ENCODE results near the gene DPAGT1.

Gene DPAGT1

GRCh38 chr11:119115484-119116234, 14.0 kb upstream of the DPAGT1 start:
- Histone ChIP-seq H3K4me3 (ENCODE audit: low read length in 2 of 2) (no peak overlapping the region), H3K9ac (ENCODE audit: low read length in 2 of 2) (no peak overlapping the region), H3K9me3 (ENCODE audit: control insufficient read depth in 2 of 2, low read length in 2 of 2) (no peaks in the 10 kb centered on the region), H3K27me3 (ENCODE audit: control insufficient read depth in 1 of 2, insufficient read depth in 2 of 2, low read length in 2 of 2) (no peaks in the 10 kb centered on the region), H3K4me1 (ENCODE audit: control insufficient read depth, insufficient read depth, low read length) (peaks cover 2% of the 10 kb centered on the region), H3K27ac (ENCODE audit: low read length) (no peak overlapping the region), H3K36me3 (ENCODE audit: control insufficient read depth in 2 of 2, insufficient read depth in 2 of 2, low read length in 2 of 2) (peaks cover 20 to 35% of the 10 kb centered on the region in 2 donors)

- Histone ChIP-seq H3K27me3 (ENCODE audit: control insufficient read depth in 1 of 2, insufficient read depth in 2 of 2, low read length in 2 of 2) (no peaks in the 10 kb centered on the region), H3K27ac (ENCODE audit: low read length) (no peak overlapping the region), H3K4me1 (ENCODE audit: control insufficient read depth, insufficient read depth, low read length) (peaks cover 5% of the 10 kb centered on the region), H3K9me3 (ENCODE audit: control insufficient read depth in 2 of 2, low read length in 2 of 2) (no peaks in the 10 kb centered on the region), H3K36me3 (ENCODE audit: control insufficient read depth in 2 of 2, insufficient read depth in 2 of 2, low read length in 2 of 2) (peaks cover 20 to 39% of the 10 kb centered on the region in 2 donors), H3K4me3 (ENCODE audit: low read length in 2 of 2) (no peak overlapping the region), H3K9ac (ENCODE audit: low read length in 2 of 2) (no peak overlapping the region)
Measured at GRCh38 chr11:119114351-119114750, 12.7 kb upstream of the DPAGT1 start.

DNA sequence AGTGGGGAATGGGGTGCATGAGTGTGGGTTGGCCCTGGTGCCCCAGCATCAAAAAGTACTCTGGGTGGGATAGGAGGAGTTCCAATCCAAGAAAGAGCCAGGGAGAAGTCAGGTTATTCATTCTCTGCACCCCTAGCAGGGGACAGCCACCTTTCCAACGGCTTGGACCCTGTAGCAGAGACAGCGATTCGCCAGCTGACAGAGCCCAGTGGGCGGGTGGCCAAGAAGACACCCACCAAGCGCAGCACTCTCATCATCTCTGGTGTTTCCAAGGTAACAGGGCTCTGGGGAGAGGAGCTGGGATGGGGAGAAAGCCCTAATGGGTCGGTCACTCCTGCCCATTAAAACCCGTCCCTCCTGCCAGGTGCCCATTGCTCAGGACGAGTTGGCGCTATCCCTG, 12.1 kb upstream of the DPAGT1 start:
- peaks cover 12% of the 10 kb centered on the region for H3K4me1 ChIP-seq (ENCODE audit: control insufficient read depth, insufficient read depth, low read length)
- H3K9ac ChIP-seq (ENCODE audit: low read length in 2 of 2) = no peak overlapping the region
- H3K36me3 ChIP-seq (ENCODE audit: control insufficient read depth in 2 of 2, insufficient read depth in 2 of 2, low read length in 2 of 2) = peaks cover 20 to 39% of the 10 kb centered on the region in 2 donors
- no peaks in the 10 kb centered on the region for H3K27me3 ChIP-seq (ENCODE audit: control insufficient read depth in 1 of 2, insufficient read depth in 2 of 2, low read length in 2 of 2)
- H3K9me3 ChIP-seq (ENCODE audit: control insufficient read depth in 2 of 2, low read length in 2 of 2) = no peaks in the 10 kb centered on the region
- H3K27ac ChIP-seq (ENCODE audit: low read length) = no peak overlapping the region
- H3K4me3 ChIP-seq (ENCODE audit: low read length in 2 of 2) = no peak overlapping the region

GRCh38 chr11:119112314-119113020, 10.8 kb upstream of the DPAGT1 start:
- Histone ChIP-seq H3K9me3 (ENCODE audit: control insufficient read depth in 2 of 2, low read length in 2 of 2) (no peaks in the 10 kb centered on the region), H3K36me3 (ENCODE audit: control insufficient read depth in 2 of 2, insufficient read depth in 2 of 2, low read length in 2 of 2) (peaks cover 20 to 39% of the 10 kb centered on the region in 2 donors), H3K4me3 (ENCODE audit: low read length in 2 of 2) (no peak overlapping the region), H3K27me3 (ENCODE audit: control insufficient read depth in 1 of 2, insufficient read depth in 2 of 2, low read length in 2 of 2) (no peaks in the 10 kb centered on the region), H3K9ac (ENCODE audit: low read length in 2 of 2) (no peak overlapping the region), H3K27ac (ENCODE audit: low read length) (no peak overlapping the region), H3K4me1 (ENCODE audit: control insufficient read depth, insufficient read depth, low read length) (peaks cover 20% of the 10 kb centered on the region)

DNA sequence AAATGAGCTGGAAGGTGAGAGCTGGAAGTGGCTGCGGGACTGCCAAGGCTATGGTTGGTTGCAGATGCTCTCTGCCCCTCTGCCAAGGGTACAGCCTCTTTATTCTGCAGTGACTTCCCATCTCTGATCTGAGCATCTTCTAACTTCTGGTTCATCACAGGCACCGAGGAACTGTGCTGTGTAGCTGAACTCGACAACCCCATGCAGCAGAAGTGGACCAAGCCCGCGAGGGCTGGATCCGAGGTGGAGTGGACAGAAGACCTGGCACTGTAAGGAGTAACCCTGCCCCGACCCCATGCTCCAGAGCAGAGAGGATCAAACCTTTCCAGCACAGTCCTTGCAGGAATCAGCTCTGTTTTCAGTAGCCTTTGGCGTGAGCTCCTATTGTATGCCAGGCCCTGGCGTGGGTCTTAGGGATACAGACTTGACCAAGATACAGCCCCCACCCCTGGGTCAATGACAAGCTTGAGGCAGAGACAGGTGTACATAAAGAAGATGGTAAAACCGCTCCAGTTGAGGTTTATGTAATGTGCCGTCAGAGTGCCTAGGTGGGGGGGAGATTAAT, 9.8 kb upstream of the DPAGT1 start:
- H3K9me3 ChIP-seq (ENCODE audit: control insufficient read depth in 2 of 2, low read length in 2 of 2) = no peaks in the 10 kb centered on the region
- H3K27ac ChIP-seq (ENCODE audit: low read length) = no peak overlapping the region
- no peak overlapping the region for H3K4me3 ChIP-seq (ENCODE audit: low read length in 2 of 2)
- peaks cover 25% of the 10 kb centered on the region for H3K4me1 ChIP-seq (ENCODE audit: control insufficient read depth, insufficient read depth, low read length)
- no peaks in the 10 kb centered on the region for H3K27me3 ChIP-seq (ENCODE audit: control insufficient read depth in 1 of 2, insufficient read depth in 2 of 2, low read length in 2 of 2)
- H3K36me3 ChIP-seq (ENCODE audit: control insufficient read depth in 2 of 2, insufficient read depth in 2 of 2, low read length in 2 of 2) = peaks cover 20 to 39% of the 10 kb centered on the region in 2 donors
- no peak overlapping the region for H3K9ac ChIP-seq (ENCODE audit: low read length in 2 of 2)

DNA sequence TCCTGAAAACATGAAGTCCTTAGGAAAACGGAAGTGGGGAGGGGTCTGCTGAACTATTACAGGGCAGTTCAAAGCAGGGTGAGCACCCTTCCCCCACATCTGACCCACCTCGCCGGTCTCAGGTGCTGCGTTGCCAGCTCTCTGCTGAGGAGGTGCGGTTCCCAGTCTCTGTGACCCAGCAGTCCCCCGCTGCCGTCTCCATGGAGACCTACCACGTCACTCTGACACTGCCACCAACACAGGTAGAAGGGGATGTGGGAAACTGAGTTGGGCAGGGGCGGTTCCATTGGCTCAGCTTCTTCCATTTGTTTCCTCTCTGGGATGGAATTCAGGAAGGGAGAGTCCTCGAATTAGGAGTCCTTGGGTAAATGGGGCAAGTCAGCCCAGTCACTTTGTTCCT, 8.8 kb upstream of the DPAGT1 start:
- H3K27me3 ChIP-seq (ENCODE audit: control insufficient read depth in 1 of 2, insufficient read depth in 2 of 2, low read length in 2 of 2) = no peaks in the 10 kb centered on the region
- H3K36me3 ChIP-seq (ENCODE audit: control insufficient read depth in 2 of 2, insufficient read depth in 2 of 2, low read length in 2 of 2) = peaks cover 20 to 36% of the 10 kb centered on the region in 2 donors
- H3K4me1 ChIP-seq (ENCODE audit: control insufficient read depth, insufficient read depth, low read length) = peaks cover 29% of the 10 kb centered on the region
- H3K9ac ChIP-seq (ENCODE audit: low read length in 2 of 2) = no peak overlapping the region
- H3K9me3 ChIP-seq (ENCODE audit: control insufficient read depth in 2 of 2, low read length in 2 of 2) = no peaks in the 10 kb centered on the region
- H3K4me3 ChIP-seq (ENCODE audit: low read length in 2 of 2) = no peak overlapping the region
- H3K27ac ChIP-seq (ENCODE audit: low read length) = no peak overlapping the region

GRCh38 chr11:119109843-119110242, 8.2 kb upstream of the DPAGT1 start:
- H3K27ac ChIP-seq (ENCODE audit: low read length) = no peak overlapping the region
- H3K36me3 ChIP-seq (ENCODE audit: control insufficient read depth in 2 of 2, insufficient read depth in 2 of 2, low read length in 2 of 2) = peaks cover 20 to 36% of the 10 kb centered on the region in 2 donors
- H3K27me3 ChIP-seq (ENCODE audit: control insufficient read depth in 1 of 2, insufficient read depth in 2 of 2, low read length in 2 of 2) = no peaks in the 10 kb centered on the region
- no peak overlapping the region for H3K9ac ChIP-seq (ENCODE audit: low read length in 2 of 2)
- no peaks in the 10 kb centered on the region for H3K9me3 ChIP-seq (ENCODE audit: control insufficient read depth in 2 of 2, low read length in 2 of 2)
- H3K4me1 ChIP-seq (ENCODE audit: control insufficient read depth, insufficient read depth, low read length) = peaks cover 29% of the 10 kb centered on the region
- H3K4me3 ChIP-seq (ENCODE audit: low read length in 2 of 2) = no peak overlapping the region

- Histone ChIP-seq H3K4me1 (ENCODE audit: control insufficient read depth, insufficient read depth, low read length) (peaks cover 29% of the 10 kb centered on the region), H3K9me3 (ENCODE audit: control insufficient read depth in 2 of 2, low read length in 2 of 2) (no peaks in the 10 kb centered on the region), H3K9ac (ENCODE audit: low read length in 2 of 2) (no peak overlapping the region), H3K27ac (ENCODE audit: low read length) (no peak overlapping the region), H3K4me3 (ENCODE audit: low read length in 2 of 2) (peak overlapping the region; percentile 77 to 86), H3K36me3 (ENCODE audit: control insufficient read depth in 2 of 2, insufficient read depth in 2 of 2, low read length in 2 of 2) (peaks cover 18 to 31% of the 10 kb centered on the region in 2 donors), H3K27me3 (ENCODE audit: control insufficient read depth in 1 of 2, insufficient read depth in 2 of 2, low read length in 2 of 2) (no peaks in the 10 kb centered on the region)
Measured at GRCh38 chr11:119108857-119109221, 7.2 kb upstream of the DPAGT1 start.

- H3K9me3 ChIP-seq (ENCODE audit: control insufficient read depth in 2 of 2, low read length in 2 of 2) = no peaks in the 10 kb centered on the region
- peaks cover 29% of the 10 kb centered on the region for H3K4me1 ChIP-seq (ENCODE audit: control insufficient read depth, insufficient read depth, low read length)
Measured at GRCh38 chr11:119108146-119108856, 6.6 kb upstream of the DPAGT1 start.

GRCh38 chr11:119107538-119108145, 6.0 kb upstream of the DPAGT1 start:
- peak overlapping the region; percentile 64 to 83 for H3K9ac ChIP-seq (ENCODE audit: low read length in 2 of 2)
- no peaks in the 10 kb centered on the region for H3K9me3 ChIP-seq (ENCODE audit: control insufficient read depth in 2 of 2, low read length in 2 of 2)

More at GRCh38 chr11:119108146-119108856, 6.6 kb upstream of the DPAGT1 start:
- H3K4me3 ChIP-seq (ENCODE audit: low read length in 2 of 2) = peak overlapping the region; percentile 77 to 86
- H3K36me3 ChIP-seq (ENCODE audit: control insufficient read depth in 2 of 2, insufficient read depth in 2 of 2, low read length in 2 of 2) = peaks cover 16 to 27% of the 10 kb centered on the region in 2 donors
- H3K27ac ChIP-seq (ENCODE audit: low read length) = peak overlapping the region; percentile 37
- no peaks in the 10 kb centered on the region for H3K27me3 ChIP-seq (ENCODE audit: control insufficient read depth in 1 of 2, insufficient read depth in 2 of 2, low read length in 2 of 2)
- peak overlapping the region; percentile 64 to 83 for H3K9ac ChIP-seq (ENCODE audit: low read length in 2 of 2)

More at GRCh38 chr11:119107538-119108145, 6.0 kb upstream of the DPAGT1 start:
- Histone ChIP-seq H3K27me3 (ENCODE audit: control insufficient read depth in 1 of 2, insufficient read depth in 2 of 2, low read length in 2 of 2) (no peaks in the 10 kb centered on the region), H3K4me1 (ENCODE audit: control insufficient read depth, insufficient read depth, low read length) (peaks cover 34% of the 10 kb centered on the region), H3K36me3 (ENCODE audit: control insufficient read depth in 2 of 2, insufficient read depth in 2 of 2, low read length in 2 of 2) (peaks cover 13 to 21% of the 10 kb centered on the region in 2 donors), H3K4me3 (ENCODE audit: low read length in 2 of 2) (peak overlapping the region; percentile 77 to 86), H3K27ac (ENCODE audit: low read length) (peak overlapping the region; percentile 37)
